HL-60/S4 treated with retinoic acid at 250 ng/mL for 4 days and 3 days (cell line): ENCODE data around the gene SEPTIN12.
"Not testable (repeated sequence)": the region's sequence is repeated elsewhere in the genome, so short reads cannot be mapped to it uniquely, and the experiment has no call there.

ENCODE experiments used
- in situ Hi-C: fragments of 300-500 bp; cut with MboI; formaldehyde crosslinking; loops from 2 replicates; pipeline ENCODE4 v1.7.0; 2022; ENCODE audit warnings: low sequenced_read_pairs

Gene SEPTIN12

DNA sequence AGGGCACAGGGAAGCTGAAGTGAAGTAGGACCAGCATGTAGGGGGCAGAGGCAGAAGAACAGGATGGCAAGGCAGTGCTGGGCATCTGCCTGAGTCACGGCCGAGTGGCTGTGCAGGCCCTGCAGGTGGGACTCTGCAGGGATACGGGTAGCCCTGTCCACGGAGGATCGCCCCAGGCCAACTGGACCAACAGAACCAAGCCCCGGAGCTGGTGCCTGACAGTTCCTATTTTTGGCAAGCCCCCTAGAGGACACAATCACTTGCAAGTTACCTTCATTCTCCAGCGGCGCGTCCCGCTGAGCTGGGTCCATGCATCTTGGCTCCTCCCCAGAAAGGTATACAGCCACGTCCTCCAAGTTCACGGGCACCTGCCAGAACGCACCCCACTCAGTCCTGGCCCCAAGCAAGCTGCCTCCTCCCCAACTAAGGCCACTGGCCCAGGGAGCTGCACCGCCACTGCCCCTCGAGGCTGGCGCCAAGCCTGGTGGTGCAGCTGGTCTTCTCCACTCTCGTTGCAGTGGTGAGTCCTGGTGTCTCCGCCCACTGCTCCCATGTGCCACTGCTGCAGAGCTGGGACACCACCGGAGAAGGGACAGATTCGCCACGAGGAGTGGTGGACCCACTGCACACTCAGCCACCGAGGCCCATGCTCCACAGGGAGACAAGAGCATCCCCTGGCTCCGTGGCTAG lies 27.8 kb downstream of the SEPTIN12 start:
- in situ Hi-C loops = no loop called here

DNA sequence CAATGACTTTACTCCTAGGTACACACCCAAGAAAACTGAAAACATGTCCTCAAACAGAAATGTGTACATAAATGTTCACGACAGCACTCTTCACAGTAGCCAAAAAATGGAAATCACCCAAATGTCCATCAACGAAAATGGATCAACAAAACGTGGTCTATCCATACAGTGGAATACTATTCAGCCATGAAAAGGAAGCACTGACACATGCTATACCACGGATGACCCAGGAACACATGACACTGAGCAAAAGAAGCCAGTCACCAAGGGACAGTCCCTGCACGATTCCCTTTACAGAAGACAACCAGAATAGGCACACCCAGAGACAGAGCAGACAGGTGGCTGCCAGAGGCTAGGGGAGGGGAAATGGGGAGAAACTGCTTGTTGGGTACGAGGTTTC lies 32.5 kb downstream of the SEPTIN12 start:
- in situ Hi-C loops = no loop called here

DNA sequence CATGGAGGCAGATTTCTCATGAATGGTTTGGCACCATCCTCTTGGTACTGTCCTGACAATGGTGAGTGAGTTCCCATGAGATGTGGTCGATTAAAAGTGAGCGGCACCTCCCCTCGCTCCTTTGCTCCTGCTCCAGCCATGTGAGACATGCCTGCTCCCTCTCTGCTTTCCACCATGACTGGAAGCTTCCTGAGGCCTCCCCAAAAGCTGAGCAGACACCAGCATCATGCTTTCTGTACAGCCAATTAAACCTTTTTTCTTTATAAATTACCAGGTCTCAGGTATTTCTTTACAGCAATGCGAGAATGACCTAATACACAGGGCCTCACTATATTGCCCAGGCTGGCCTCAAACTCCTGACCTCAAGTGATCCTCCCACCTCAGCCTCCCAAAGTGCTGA lies 33.3 kb downstream of the SEPTIN12 start:
- in situ Hi-C loops = no loop called here

DNA sequence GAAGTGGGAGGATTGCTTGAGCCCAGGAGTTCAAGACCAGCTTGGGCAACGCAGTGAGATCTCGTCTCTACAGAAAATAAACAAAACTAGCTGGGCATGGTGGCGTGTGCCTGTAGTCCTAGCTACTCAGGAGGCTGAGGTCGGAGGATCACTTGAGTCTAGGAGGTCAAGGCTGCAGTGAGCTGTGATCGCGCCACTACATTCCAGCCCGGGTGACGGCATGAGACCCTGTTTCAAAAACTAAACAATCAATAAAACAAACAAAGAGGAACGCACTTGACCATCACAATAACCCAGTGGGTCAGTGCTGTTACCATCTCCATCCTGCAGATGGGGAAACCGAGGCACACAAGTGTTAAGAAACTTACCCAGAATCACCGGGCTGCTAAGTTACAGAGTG lies 34.9 kb downstream of the SEPTIN12 start:
- in situ Hi-C loops = no loop called here

DNA sequence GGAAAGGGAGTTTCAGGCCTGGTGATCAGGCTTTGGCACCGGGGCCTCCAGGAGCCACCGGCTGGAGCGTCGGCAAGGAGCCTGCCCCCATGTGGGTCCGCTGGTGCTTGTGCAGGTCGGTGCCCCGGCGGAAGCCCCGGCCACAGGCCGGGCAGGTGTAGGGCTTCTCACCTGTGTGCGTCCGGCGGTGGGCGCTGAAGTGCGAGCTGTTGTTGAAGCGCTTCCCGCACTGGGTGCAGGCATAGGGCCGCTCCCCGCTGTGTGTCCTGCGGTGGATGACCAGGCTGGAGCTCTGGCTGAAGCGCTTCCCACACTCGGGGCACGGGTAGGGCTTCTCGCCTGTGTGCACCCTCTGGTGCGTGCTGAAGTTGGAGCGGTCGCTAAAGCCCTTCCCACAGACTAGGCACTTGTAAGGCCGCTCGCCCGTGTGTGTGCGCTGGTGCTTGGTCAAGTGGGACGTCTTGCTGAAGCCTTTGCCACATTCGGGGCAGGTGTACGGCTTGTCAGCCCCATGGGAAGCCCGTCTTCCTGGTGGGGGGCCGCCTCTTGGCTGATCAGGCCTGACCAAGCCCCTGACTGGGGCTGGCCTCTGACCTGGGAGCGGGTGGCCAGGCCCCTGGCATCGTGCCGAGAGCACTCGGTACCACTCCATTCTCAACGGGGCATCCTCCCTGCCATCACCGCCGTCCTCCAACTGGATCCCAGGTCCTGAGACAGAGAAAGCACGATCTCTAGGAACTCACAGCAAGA lies 35.6 kb downstream of the SEPTIN12 start:
- in situ Hi-C loops = no loop called here

DNA sequence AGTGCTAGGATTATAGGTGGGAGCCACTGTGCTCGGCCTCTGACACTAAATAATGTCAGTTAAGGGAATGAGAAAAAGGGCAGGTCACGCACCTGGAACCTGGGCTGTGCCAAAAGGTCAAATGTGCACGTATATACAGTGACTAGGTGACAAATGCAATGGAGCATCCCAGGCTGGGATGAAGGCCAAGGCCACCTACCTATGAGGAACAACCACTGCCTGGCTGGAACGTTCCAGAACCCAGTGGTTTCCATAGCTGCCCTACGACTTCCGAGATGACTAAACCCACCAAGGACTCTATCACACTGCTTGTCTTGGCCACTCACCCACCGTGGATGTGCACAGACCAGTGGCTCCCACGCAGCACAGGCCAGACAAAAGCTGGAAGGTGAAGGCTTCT lies 37.2 kb downstream of the SEPTIN12 start:
- in situ Hi-C loops = no loop called here

DNA sequence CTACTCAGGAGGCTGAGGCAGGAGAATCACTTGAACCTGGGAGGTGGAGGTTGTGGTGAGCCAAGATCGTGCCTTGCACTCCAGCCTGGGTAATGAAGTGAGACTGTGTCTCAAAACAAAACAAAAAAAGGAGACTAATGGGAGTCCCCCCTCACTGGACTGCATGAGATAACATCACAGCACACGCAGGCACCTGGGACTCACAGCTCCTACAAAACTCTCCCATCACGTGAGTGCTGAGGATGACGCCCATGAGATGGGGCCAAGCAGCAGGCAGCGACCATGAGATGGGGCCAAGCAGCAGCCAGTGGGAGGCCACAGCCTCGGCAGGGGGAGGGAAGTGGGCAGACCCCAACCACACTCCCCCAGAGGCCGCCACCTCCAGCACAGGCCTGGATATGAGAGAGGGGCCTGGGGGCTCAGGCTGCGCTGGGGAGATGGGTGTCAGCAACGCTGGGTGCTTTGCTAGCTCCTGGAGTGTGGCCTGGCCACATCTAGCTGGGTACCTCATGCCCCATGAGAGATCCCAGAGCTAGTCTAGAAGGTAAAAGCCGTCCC lies 38.4 kb downstream of the SEPTIN12 start:
- in situ Hi-C loops = no loop called here

DNA sequence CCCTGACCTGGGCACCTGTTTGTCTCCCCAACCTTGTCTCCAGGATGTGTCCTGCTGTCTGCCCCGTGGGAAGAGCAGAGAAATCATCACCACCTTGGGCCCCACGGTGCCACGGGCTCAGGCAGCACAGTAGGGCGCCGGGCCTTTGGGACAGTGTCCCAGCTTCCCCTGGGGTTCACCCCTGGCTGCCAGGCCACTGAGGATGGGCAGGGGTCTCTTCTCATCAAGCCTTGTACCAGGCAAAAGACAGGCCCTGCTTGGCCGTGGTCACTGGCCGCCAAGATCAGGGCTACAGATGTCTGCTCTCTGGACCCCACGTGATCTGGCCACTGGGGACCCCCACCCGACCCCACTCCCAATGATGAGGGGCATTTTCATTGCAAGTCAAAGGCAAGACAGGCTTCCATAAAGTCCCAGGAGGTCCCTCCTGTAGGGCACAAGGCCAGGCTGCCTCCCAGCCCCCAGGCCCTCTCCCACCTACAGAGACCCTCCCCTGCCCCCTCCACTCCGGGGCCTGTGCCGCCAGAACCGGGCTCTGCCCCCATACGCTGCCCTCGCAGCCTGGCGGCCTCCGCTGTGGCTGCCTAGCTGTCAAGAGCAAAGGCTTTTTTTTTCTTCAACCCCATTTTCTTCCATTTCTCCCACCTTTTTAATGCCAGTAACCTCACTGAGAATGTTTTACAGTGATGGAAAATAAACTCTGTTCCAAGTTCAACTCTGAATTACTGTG lies 39.3 kb downstream of the SEPTIN12 start:
- in situ Hi-C loops = no loop called here

DNA sequence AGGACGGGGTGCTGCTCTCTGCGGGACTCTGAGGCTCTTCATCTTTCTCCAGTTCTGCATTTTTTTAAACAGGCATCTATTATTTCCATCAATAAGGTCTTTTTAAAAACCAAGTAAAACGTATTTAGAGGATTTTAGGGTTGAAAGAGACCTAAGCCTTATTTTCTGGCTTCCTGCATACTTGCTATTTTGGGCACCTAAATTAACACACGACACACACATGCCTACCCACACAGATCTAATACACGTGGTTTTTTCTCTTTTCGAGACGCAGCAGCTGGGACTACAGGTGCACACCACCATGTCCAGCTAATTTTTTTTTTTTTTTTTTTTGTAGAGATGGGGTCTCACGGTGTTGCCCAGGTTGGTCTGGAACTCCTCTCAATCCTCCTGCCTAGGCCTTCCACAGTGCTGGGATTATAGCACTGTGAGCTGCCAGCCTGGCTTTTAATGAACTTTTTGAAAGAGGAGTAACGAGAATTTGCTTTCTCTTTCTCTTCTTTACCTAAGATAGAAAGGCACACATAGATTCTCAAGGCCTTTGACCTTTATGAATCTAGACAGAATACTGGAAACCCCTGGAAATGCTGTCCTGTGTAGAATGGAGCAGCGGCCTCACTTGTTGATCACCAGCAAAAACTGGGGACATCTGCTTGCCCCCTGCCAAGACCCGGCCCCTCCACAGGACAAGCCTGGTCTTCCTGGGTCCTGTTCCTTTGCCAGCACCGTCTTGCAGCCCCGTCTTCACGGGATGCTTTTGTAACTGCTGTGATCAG lies 40.1 kb downstream of the SEPTIN12 start:
- in situ Hi-C loops = no loop called here

DNA sequence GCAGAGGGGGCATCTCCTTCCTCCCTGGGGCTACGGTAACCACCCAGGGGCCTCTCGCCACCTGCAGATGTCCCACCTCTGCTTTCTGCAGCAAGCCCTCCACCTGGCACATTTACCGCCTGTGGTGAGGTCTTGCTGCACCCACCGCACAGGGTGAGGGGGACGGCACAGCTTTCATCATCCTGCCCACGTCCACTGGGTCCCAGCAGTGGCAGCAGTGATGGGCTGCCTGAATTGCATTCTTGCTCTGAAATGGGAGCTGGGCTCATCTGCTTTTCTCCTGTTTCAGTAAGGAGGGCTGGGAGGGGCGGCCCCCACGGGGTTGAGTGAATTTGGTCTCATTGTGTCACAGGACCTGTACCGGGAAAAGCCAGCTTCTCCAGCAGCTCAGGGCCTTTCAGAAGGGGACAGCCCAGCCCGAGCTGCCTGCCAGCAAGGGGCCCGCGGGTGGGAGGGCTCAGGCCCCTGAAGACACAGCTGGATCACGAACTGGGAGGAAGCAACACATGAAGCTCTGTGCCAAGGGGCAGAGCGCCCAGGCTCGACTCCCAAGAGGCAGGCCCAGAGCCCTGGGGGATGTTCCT lies 41.1 kb downstream of the SEPTIN12 start:
- in situ Hi-C loops = no loop called here

DNA sequence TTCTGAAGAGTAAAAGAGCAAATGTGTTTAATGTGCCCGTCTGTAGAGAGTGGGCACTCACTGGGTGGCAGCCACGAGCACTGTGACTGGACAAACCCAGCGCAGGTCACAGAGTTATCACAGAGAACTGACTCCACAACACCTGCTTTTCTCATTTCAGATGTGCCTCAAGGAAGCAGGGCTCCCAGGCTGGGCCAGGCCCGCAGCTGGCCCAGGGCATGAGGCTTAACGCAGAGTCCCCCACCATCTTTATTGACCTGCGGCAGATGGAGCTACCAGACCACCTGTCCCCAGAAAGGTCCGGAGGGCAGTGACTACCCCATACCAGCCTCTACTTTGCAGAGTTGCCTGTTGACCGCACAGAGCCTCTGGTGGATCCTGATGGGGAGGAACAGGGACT lies 41.9 kb downstream of the SEPTIN12 start:
- in situ Hi-C loops = no loop called here

DNA sequence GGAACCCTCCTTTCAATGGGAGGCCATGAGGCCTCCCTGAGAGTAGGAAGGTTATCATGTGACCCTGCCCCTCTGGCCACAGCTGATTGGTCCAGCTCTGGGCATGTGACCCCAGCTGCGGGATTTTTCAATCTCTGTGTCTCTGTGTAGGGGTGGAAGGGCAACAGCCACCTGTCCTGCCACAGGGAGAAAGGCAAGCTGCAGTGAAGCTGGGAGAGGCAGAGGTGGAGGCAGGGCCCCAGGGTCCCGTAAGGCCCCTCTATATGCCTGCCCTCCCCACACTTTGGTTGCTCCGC lies 42.9 kb downstream of the SEPTIN12 start:
- in situ Hi-C loops = no loop called here

DNA sequence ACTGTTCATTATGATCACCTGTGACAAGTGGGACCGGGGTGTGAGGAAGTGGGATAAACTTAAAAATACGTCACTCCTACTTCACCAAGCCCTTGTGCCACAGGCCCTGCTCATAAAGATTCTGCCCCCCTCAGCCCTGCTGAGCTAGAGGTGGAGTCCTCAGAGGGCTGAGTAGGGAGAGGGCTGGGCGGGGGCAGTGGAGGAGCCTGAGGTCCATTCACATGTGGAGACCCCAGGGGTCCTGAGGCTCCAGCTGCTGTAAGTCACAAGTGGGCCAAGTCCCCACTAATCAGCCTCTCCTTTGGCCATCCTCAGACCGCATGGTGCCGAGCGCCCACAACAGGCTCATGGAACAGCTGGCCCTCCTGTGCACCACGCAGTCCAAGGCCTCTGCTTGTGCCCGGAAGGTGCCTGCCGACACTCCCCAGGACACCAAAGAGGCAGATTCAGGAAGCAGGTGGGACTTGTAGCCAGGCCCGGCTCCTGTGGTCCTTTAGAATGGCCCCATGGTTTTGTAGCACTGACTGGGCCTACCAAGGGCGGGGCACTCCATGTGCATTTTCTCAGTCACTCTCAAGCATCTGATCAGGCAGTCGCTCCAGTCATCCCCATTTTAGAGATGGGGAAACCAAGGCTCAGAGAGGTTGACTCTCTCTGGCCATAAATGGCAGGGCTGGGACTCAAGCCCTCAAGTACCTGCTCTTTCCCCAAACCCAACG lies 43.4 kb downstream of the SEPTIN12 start:
- in situ Hi-C loops = no loop called here

DNA sequence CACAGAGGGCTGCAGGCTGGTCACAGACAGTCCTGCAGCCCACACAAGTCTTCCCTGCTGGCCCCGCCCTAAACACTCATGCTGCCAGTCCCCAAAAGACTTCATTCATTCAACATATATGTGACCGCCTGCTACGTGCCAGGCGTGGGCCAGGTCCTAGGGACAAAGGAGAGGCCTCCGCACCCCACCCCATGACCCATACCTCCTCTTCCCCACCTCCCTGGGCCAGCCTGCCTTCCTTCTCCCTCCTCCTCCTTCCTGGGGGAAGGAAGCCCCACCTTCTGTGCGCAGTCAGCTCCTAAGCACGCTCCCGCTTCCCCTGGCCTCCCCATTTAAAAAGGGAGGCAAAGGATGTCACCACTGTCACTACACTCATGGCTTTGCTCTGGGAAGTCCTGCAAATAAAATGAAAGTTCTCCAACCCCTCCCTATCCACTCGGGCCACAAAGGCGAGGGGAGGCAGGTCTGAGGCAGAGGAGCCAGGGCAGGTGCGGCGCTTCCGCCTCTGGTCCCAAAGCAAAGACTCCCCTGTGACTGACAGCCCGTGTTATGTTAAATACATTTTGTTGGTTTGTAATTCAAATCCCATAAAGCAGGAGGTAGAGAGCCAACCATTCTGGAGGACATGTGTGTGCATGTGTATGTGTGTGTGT lies 44.8 kb downstream of the SEPTIN12 start:
- in situ Hi-C loops = no loop called here

DNA sequence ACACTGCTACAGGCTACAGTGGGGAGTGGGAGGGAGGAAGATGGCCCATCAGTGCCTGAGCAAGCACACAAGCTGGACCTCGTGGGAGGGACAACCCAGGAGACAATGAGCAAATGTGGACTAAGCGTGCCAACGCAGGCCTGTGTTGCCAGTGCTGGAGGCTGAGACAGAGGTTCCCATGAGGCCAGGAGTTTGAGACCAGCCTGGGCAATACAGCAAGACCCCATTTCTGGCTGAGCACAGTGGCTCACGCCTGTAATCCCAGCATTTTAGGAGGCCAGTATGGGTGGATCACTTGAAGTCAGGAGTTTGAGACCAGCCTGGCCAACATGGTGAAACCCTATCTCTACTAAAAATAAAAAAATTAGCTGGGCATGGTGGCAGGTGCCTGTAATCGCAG lies 49.8 kb downstream of the SEPTIN12 start:
- in situ Hi-C loops = not testable (repeated sequence)

DNA sequence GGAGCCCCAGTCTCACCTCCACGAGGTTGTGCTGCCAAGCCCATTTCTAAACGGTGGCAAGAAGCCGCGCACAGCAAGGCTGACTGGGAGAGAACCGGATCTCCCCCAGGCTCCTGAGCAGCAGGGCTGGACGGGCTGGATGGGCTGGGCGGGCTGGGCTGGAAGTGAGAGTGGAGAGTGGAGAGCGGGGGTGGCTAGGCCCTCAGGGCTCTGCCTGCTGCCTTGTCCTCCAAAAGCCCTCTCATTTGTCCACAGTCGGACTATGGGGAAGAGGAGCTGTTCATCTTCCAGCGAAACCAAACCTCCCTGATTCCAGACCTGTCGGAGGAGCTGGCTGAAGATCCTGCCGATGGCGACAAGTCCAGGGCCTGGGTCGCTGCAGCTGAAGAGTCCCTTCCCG lies 50.6 kb downstream of the SEPTIN12 start:
- in situ Hi-C loops = no loop called here

DNA sequence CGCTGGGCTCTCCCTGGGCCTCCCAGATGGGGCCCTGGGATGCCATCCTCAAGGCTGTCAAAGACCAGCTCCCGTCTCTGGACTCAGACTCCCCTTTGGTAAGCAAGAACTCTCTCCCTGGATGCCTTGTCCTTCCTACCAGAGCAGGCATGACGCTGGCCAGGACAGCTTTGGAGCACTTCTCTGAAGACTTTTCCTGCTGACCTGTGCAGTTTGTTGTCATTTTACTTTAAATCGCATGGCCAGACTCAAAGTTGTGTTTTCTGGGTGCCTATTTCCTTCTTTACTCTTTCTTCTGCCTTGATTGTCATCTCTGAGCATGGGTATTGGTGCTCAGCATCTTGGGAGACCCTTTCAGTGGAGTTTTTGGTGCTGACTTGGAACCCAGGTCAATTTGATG lies 51.6 kb downstream of the SEPTIN12 start:
- in situ Hi-C loops = no loop called here

DNA sequence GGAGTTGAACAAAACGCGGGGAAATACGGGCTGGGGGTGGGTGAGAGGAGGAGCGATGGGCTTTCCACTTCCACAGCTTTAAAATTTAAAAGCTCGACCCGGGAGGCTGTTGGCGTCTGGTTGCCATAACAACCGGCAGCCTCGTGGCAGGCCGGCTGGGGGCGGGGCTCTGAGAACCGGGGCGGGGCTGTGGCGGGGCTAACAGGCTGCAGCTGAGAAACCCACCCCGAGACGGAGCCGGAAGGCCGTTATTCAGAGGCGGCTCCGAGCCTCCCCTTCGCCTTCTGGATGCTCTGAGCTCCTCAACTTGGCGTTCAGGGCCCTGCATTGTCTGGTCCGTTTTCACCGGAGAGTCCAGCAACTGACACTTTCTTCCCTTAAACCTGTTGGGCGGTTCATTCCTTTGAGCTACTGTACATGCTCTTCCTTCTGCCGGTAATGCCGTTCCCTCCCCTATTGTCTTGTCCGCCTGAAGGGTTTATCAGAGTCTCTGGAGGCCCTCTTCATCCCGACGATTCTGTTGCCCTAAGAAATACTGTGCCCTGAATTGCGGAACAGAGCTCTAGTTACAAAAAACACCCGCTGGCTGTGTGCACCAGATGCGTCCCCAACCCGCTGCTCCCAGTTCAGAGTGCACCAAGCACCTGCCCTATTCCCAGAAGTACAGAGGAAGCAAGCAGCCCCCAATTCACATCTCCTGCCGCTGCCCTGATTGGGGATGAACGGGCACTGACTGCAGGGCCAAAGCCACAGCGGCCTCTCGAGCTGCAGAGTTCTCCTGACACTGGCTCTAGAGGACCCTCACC lies 53.2 kb downstream of the SEPTIN12 start:
- in situ Hi-C loops = no loop called here
